SHP77 (cell line): ENCODE measurements around the gene JADE2.

Experiments used
- DNase-seq, 2 experiments: peaks; one replicate each; lab custom pipeline; 2025; lab: John Stamatoyannopoulos, UW

JADE2 gene

DNA sequence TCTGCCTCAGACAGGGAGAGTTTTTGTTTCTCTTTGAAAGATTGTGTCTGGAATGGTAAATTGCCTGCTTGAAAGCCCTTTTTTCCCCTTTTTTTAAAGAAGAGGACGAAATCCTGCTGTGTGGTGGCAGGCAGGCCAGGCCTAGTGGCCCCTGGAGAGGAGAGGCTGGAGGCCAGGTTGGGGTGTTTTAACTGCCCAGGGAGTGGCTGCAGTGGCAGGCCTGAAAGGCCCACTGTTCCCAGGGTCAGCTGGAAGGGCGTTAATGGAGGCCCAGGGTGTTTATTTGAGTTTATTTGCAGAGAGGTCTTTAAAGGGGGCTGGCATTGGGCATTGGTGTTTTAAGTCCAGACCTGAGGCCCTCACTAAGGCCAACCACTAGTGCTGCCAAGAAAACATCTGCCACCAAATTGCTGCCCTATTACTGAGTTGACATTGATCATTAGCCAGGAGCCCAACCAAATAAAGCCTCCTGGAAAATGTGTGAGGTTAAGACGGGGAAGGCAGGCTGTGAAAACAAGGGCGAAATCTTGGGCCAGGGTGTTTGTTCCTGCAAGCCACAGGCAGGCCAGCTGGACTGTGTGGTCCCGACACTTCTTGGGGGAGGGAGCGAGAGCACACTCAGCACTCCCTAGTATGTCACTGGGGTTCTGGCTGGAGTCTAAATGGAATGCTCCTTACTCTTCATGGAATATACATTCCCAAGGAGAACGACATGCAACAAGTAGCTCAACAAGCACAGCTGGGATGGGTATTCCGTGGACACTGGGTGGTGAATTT, 5.0 kb downstream of the JADE2 start:
- no peak for DNase-seq

DNA sequence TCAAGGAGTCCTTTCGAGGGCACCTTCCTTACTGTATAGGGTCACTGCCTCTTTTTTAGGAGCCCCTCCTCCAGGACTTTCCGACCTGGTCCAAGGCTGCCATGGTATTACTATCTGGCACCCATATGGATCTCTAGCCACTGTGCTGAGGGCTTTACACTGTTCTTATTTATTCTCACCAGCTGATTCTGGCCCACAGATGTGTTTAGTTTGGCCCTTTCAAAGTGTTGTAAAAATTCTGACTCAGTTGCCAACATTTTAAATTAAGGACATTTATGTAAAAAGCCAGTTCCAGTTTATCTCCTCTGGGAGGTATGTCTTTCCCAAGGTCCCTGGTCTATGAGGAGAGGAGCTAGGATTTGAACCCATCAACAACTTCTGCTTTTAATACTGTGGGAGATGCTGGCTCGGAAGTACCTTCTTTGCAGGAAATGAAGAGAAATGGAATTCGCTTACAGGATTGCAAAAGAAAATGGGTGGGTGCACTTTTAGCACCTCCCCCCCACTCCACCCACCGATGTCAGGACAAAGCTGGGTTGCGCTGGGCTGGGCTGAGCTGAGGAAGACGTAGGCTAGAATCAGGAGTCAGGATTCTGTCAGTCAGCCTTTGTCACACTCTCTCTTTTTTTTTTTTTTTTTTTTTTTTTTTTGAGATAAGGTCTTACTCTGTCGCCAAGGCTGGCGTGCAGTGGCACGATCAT, 7.8 kb downstream of the JADE2 start:
- DNase-seq = no peak

DNA sequence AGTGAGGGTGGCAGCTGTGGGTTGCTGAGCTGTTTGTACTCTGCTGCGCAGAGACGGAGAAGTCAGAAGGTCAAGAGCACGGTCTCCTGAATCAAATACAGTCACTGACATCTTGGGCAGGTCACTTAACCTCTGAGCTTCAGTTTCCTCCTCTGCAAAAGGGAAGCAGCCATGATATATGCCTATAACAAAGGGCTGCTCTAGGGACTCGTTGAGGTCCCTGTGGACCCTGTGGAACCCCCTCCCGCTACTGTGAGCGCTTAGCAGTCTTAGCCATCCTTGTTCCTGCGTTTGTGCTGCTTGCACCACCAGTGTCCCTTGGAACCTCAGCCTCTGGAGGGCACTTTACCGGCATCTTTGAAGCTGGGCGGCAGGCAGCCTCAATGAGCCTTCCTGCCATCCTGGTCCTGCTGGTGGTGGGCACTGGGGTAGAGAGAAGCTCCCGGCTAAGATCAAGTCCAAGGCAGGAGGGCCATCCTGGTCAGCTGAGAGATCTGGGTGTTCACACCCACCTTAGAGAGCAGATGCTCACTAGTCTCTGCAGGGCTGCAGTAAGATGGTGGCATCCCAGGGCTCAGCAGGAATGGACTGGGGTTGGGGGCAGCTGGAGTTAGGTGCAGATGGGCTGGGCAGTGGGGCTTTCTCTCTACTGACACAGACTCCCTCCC, 8.7 kb downstream of the JADE2 start:
- DNase-seq = no peak

- no peak for DNase-seq
These were observed 9.2 kb downstream of the JADE2 start for GRCh38 chr5:134534726-134535110.

DNA sequence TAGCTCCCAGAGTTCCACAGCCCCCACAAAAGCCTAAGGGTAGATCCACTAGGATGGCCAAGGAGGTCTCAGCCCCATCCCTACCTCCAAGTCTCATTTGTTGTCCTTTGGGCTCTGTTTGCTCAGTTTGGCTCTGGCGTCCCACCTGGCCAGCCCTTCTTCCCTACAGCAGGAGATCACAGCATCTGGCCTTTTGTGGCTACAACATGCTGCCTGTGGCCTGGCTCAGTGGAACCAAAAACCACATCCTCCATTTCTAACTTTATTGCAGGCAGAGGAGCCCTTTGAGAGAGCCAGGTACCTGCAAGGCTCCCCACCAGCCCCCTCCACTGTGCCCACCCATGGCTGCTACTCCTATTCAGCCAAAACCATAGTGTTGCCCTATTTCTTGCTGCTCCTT, 11.4 kb downstream of the JADE2 start:
- DNase-seq = no peak

DNA sequence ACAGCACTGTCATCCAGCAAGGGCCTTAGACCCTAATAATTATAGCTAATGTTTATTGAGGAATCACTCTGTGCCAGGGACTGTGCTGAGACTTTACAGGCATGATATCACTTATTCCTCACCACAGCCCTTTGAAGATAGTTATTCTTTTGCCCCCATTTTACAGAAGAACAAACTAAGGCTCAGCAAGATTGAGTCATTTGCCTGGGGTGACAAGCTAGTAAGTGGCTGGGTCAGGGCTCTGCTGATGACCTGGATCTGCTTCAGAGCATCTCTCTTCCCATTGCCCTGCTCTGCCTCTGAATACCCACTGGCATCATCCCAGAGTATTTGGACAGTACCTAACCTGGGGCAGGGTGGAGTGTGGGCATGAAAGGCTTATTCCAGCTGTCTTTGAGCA, 11.8 kb downstream of the JADE2 start:
- DNase-seq = no peak

DNA sequence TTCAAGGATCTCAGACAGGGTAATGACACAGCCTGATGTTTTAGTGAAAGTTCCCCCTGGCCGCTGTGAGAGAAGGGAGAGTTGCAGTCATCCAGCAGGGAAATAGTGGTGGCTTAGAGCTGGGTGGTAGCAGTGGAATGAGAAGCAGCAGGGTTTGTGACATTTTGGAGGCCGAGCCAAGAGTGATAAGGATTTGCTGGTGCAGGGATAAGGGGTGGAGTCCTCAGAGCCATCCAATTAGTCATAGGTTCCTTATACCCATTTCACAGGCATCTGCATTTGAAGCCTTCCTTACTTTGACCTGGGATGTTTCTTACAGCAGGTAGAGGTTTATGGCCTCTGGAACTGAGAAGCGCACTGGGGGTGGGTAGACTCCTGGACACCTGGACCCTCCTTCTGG, 12.8 kb downstream of the JADE2 start:
- DNase-seq = no peak

DNA sequence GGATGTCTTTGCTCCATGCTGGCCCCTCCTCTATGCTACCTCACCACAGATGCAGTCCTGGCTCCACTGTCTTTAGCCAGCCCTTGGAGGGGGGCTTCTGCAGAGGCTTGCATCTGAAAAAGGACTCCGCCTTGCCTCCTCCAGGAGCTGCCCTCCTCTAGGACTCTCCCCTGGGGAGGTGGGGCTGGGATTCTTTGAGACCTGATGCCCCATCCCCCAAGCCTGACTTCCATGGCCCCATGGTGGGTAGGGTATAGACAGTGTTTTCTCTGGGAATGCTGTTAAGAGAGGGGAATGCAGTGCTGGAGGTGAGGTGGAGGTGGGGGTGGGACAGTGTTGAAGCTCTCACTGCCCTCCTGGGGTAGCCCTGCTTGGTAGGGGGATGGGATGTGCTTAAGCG, 14.3 kb downstream of the JADE2 start:
- no peak for DNase-seq

DNA sequence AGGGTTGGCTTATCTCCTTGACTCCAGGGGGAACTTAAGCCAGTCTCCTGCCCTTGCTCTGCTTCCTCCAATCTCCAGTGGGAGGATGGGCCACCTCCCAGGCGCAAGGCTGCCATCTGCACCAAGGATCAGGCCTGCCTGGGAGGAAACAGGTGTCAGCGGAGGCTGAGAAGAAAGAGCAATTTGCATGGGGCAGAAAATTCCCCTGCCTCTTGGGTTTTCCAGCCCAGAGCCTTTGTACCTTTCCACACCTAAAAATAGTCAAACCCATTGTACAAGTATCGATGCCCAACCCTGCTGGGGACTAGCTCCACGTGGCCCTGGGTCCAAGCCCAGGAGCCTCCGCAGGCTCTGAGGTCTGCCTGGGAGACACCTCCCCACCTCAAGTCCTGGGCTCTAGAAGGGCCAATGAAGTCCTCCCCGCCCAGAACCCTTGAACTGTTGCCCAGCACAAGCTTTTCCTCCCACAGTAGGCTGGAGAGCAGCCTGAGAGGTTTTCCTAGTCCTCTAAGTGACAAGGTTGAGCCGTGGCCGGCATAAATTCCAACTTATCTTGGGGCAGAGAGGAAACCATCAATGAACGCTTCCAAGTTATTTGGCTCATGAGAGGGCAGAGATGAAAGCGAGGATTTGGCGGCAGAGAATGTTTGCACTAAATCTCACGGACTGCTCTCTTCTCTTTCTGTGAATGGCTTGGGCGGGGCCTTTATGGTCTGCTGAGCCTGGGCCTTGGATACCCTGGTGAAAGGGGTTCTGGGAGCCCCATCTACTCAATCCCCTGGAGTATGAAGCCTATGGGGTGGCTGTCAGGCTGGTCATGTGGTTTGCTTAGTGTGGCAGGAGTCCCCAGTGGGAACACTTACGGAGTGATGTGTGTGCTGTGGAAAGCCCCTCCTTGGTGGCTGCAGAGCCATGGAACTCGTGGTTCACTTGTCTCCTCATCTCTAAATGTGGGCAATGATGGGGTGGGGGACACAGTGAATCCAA, 15.6 kb downstream of the JADE2 start:
- no peak for DNase-seq

- DNase-seq = no peak
These were observed 16.4 kb downstream of the JADE2 start for GRCh38 chr5:134541736-134542376.

GRCh38 chr5:134543820-134544614, 18.5 kb downstream of the JADE2 start:
- no peak for DNase-seq

DNA sequence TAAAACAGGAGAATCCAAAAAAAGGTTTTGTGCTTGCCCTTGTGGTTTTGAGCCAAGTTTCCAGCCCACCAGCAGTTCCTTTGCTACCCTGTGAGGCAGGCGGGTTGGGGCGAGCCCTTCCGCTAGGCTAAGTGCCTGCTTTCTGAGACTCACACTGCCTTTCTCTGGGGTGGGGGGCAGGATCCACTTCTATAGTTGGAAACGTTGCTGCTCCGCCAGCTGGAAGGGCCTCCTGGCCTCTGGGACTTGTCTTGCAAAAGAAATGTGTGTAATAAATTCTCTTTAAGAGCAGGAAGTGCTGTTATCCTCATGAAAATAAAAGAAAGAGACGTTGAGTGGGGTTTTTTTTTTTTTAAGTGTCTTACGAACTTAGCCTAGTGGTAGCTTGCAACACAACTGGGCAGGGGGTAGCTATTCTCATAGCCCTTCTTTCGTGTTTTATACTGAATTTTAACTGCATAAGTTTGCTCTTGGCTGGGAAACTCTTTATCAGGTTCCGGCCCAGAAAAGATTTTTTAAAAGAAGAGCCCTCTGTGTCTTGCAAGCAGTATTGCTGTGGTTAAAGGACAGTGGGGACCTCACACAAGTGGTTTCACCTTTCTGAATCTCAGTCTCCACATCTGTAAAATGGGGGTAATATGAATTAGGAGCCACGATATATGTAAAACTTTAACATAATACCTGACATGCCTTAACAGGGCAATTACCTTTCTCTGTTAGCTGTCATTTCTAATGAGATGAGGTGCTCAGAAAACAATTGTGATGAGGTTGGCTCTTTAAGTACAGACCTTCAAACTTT, 19.8 kb downstream of the JADE2 start:
- no peak for DNase-seq

DNA sequence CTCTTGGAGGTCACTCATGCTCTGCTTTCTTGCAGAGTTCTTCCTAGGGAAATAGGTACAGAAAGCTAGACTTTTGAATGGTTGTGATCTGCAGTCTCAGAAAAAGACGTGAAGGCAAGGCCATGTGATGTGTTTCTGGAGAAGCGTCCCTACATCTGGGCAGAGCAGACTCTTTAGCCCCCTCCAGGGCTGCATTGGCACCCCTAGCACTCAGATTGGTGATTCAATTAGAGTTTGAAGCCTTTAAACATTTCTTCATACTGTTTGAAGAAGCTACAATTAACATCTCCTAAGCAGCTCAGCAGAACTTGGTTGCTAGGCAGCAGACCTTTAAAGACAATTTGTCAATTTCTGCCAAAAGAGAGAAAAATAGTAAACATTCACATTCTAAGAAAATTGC, 21.6 kb downstream of the JADE2 start:
- no peak for DNase-seq

GRCh38 chr5:134547579-134547978, 22.1 kb downstream of the JADE2 start:
- DNase-seq = no peak

- DNase-seq = no peak
These were observed 22.7 kb downstream of the JADE2 start for GRCh38 chr5:134547999-134548658.

- no peak for DNase-seq
These were observed 24.2 kb downstream of the JADE2 start for GRCh38 chr5:134549714-134550113.

DNA sequence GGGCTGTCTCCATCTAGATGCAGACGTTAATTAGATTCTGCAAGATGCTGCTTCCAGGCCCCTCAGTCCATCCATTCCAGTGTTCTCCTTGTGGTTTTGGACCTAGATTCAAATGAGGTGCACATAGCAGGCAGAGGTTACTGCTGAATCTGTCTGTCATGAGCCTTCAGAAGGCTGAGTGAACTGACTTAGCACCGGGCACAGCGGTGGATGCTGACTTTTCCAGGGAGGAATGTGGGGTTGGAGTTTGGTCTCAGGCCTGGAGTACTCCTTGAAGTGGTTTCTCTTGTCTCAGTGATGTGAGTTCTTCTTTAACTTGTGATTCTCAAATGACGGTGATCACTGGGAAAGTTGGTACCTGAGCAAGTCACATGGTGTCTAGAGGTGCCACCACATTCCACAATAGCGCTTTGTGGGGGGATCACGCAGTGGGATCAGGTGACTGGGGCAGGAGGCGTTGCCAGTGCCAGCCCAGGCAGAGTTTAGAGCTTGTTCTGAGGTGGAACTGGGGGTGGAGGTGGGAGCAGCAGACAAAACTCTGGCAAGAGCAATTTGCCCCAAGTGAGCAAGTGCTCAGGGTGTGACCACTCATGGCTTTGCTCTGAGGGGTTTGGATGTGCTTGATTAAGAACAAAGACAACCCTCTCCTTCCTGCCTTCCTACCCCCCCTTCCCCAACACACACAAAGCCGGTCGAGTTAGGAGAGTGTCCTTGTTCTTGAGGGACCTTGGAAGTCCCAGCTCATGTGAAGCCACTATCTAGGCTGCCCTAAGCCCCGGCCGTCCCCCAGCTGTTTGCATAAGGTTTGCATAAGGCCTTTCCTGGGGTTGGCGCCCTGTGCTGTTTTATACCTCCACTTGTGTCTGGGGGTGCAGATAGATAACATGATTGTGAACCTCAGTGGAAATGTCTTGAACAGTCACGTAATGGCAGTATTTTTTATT, 25.1 kb downstream of the JADE2 start:
- no peak for DNase-seq

DNA sequence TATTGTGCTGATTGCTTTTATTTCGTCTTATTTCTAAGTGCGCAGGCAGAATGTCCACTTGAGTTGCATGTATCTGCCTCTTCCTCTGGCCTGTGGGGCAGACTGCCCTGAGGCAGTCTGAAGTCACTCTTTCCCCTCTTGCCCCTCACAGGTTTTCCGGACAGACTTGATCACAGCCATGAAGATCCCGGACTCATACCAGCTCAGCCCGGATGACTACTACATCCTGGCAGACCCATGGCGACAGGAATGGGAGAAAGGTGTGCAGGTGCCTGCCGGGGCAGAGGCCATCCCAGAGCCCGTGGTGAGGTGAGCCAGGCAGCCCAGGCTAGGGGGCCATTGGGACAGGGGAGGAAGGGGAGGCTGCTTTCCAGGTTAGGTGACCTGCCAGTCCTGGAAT, 26.4 kb downstream of the JADE2 start:
- no peak for DNase-seq
